HepG2 (cell line): ENCODE results near the gene CADPS2. TPM values are rescaled to one million over a fixed set of nuclear protein-coding genes. Genes with fewer than 3 reads are reported as not detected.

Source experiments
- ATAC-seq: fragments of 200-7000 bp; cut with Tn5 transposase; 3 replicates; pipeline ENCODE4 v1.9.1; 2020; ENCODE audit warnings: mild to moderate bottlenecking, moderate library complexity
- BruUV-seq: library from RNA; stranded (reverse); fragments of 400-500 nt; replicated peaks from 2 replicates; lab custom pipeline; 2021; lab: Mats Ljungman, UMichigan
- CTCF ChIA-PET: fragments of 300-600 bp; formaldehyde crosslinking; extraction: SDS; loops from one replicate; lab custom pipeline; 2021; ENCODE audit warnings: low total read pairs, inconsistent platforms, low intra/inter-chr PET ratio; lab: Yijun Ruan, JAX
- POLR2A ChIA-PET: fragments of 350-600 bp; sonication (Branson Sonifier 250); formaldehyde crosslinking; loops from one replicate; lab custom pipeline; 2020; ENCODE audit warnings: antibody characterized with exemption, inconsistent platforms; lab: Yijun Ruan, JAX
- DNase-seq: peaks from one replicate; pipeline ENCODE4 v3.0.0-alpha.2; 2015; ENCODE audit warnings: low spot score
- FAIRE-seq: peaks from 3 replicates; lab custom pipeline; 2011; peaks lifted over from hg19 to GRCh38; lab: Jason Lieb, UNC
- H2AFZ ChIP-seq: one replicate; pipeline ENCODE4 v1.6.1; 2011; ENCODE audit warnings: low read length, inconsistent platforms
- H3K27ac ChIP-seq: fragments of 300-600 bp; 3 replicates; pipeline ENCODE4 v1.8.0; 2011; ENCODE audit warnings: mixed run types, mild to moderate bottlenecking, mixed read lengths, low read length, inconsistent platforms; ENCODE audit not compliant: insufficient read depth; ENCODE audit errors: extremely low read length
- H3K27me3 ChIP-seq, 2 experiments: fragments of 200-600 bp in 1 of 2; 2 replicates in 1 of 2; 3 replicates in 1 of 2; pipeline versions ENCODE4 v1.6.0 to v1.8.0; 2011; ENCODE audit warnings: low read length in 2 of 2, mild to moderate bottlenecking in 2 of 2, moderate library complexity in 2 of 2, inconsistent platforms in 1 of 2; ENCODE audit not compliant: insufficient read depth in 2 of 2, control insufficient read depth in 1 of 2
- H3K36me3 ChIP-seq, 2 experiments: fragments of 200-600 bp in 1 of 2; replicated peaks in 1 of 2; 2 replicates in 1 of 2; 3 replicates in 1 of 2; pipeline versions ENCODE4 v1.5.1 to v1.8.0; 2011; ENCODE audit warnings: low read length in 2 of 2, inconsistent platforms in 1 of 2; ENCODE audit not compliant: insufficient read depth in 2 of 2, control insufficient read depth in 1 of 2
- H3K4me1 ChIP-seq: 2 replicates; pipeline ENCODE4 v1.5.1; 2012; ENCODE audit warnings: low read length, inconsistent platforms; ENCODE audit not compliant: insufficient read depth
- H3K4me2 ChIP-seq: 2 replicates; pipeline ENCODE4 v1.6.0; 2011; ENCODE audit warnings: low read depth, low read length, inconsistent platforms
- H3K4me3 ChIP-seq, 3 experiments: fragments of 200-600 bp in 1 of 3; sonication (generic), shearing (Covaris generic) in 1 of 3; replicated peaks in 1 of 3; 2 replicates each; pipeline ENCODE4 v1.5.1; 2011 to 2016; ENCODE audit warnings: low read length in 3 of 3, inconsistent platforms in 2 of 3, low read depth in 2 of 3, mild to moderate bottlenecking in 2 of 3, control low read depth in 1 of 3, mixed read lengths in 1 of 3; ENCODE audit not compliant: insufficient read depth in 1 of 3
- H3K79me2 ChIP-seq: one replicate; pipeline ENCODE4 v1.6.1; 2011; ENCODE audit warnings: low read length, inconsistent platforms; ENCODE audit not compliant: insufficient read depth
- H3K9ac ChIP-seq: 2 replicates; pipeline ENCODE4 v1.6.0; 2011; ENCODE audit warnings: mild to moderate bottlenecking, low read depth, low read length, inconsistent platforms; ENCODE audit not compliant: insufficient read depth
- H3K9me3 ChIP-seq: 2 replicates; pipeline ENCODE4 v1.5.1; 2012; ENCODE audit warnings: mild to moderate bottlenecking, low read length
- H4K20me1 ChIP-seq: 2 replicates; pipeline ENCODE4 v1.6.0; 2011; ENCODE audit warnings: inconsistent platforms, mild to moderate bottlenecking, low read length, moderate library complexity; ENCODE audit not compliant: insufficient read depth
- CENPBD1 ChIP-seq: sonication (generic); formaldehyde crosslinking; IDR thresholded peaks from 2 replicates; pipeline ENCODE4 v1.8.0; 2022; ENCODE audit warnings: missing genetic modification reagents, low read depth, mild to moderate bottlenecking, borderline replicate concordance
- DNMT3B ChIP-seq: conservative IDR thresholded peaks from 2 replicates; pipeline ENCODE4 v1.6.1; 2016; ENCODE audit warnings: missing biosample characterization, control low read depth
- FOXM1 ChIP-seq: sonication (generic); formaldehyde crosslinking; IDR thresholded peaks from 2 replicates; pipeline ENCODE4 v1.5.0; 2020; ENCODE audit warnings: missing genetic modification reagents
- GTF2F1 ChIP-seq: fragments of 150-350 bp; IDR thresholded peaks from 2 replicates; pipeline ENCODE4 v1.6.1; 2014; ENCODE audit warnings: low read length
- KDM4B ChIP-seq: sonication (generic); formaldehyde crosslinking; IDR thresholded peaks from 2 replicates; pipeline ENCODE4 v1.4.0; 2020; ENCODE audit warnings: missing genetic modification reagents
- NFIC ChIP-seq: IDR thresholded peaks from 2 replicates; pipeline ENCODE4 v1.6.1; 2012; ENCODE audit warnings: mild to moderate bottlenecking, low read length, inconsistent platforms
- NR1H2 ChIP-seq: sonication (generic); formaldehyde crosslinking; IDR thresholded peaks from 2 replicates; pipeline ENCODE4 v1.8.1; 2022; ENCODE audit warnings: low read depth, missing genetic modification reagents, borderline replicate concordance
- PATZ1 ChIP-seq: sonication (generic); formaldehyde crosslinking; IDR thresholded peaks from 2 replicates; pipeline ENCODE4 v1.4.0; 2020; ENCODE audit warnings: missing genetic modification reagents
- PCBP2 ChIP-seq: fragments of 200-400 bp; formaldehyde crosslinking; optimal IDR thresholded peaks from 2 replicates; pipeline ENCODE3; 2018; ENCODE audit warnings: low read length, low read depth; ENCODE audit not compliant: poor library complexity, severe bottlenecking
- PRDM15 ChIP-seq: sonication (generic); formaldehyde crosslinking; IDR thresholded peaks from 2 replicates; pipeline ENCODE4 v1.4.0; 2020; ENCODE audit warnings: missing genetic modification reagents
- SMAD3 ChIP-seq: sonication (generic); formaldehyde crosslinking; IDR thresholded peaks from 2 replicates; pipeline ENCODE4 v1.4.0; 2020; ENCODE audit warnings: missing genetic modification reagents
- U2AF1 ChIP-seq: fragments of 200-400 bp; formaldehyde crosslinking; optimal IDR thresholded peaks from 2 replicates; pipeline ENCODE3; 2017; ENCODE audit warnings: mild to moderate bottlenecking, low read depth, low read length
- YY1 ChIP-seq: IDR thresholded peaks from 2 replicates; pipeline ENCODE4 v1.6.1; 2011; ENCODE audit warnings: low read length, low read depth, moderate library complexity, mild to moderate bottlenecking; ENCODE audit not compliant: insufficient read depth, insufficient replicate concordance
- ZNF101 ChIP-seq: sonication (generic); formaldehyde crosslinking; IDR thresholded peaks from 2 replicates; pipeline ENCODE4 v1.4.0; 2020; ENCODE audit warnings: mild to moderate bottlenecking, low read depth, missing genetic modification reagents, borderline replicate concordance
- ZNF343 ChIP-seq: sonication (generic); formaldehyde crosslinking; IDR thresholded peaks from 2 replicates; pipeline ENCODE4 v1.4.0; 2020; ENCODE audit warnings: mild to moderate bottlenecking, missing genetic modification reagents
- ZNF530 ChIP-seq: sonication (generic); formaldehyde crosslinking; IDR thresholded peaks from 2 replicates; pipeline ENCODE4 v1.5.0; 2020; ENCODE audit warnings: low read depth, mild to moderate bottlenecking, missing genetic modification reagents
- ZNF800 ChIP-seq: sonication (generic); formaldehyde crosslinking; IDR thresholded peaks from 2 replicates; pipeline ENCODE4 v1.4.0; 2020; ENCODE audit warnings: missing genetic modification reagents
- WGBS: methylation state at CpG from one replicate; pipeline ENCODE4 v1.1.6; 2017; ENCODE audit warnings: low lambda C conversion rate; 5-methylcytosine and 5-hydroxymethylcytosine counted together
- in situ Hi-C: cut with HindIII; loops from 2 replicates; pipeline ENCODE4 v1.10.0; 2017; ENCODE audit warnings: low pct_unique_long_range_greater_than_20kb; ENCODE audit not compliant: extremely low pct_ligation_motif_present
- intact Hi-C: fragments of 100-400 bp; cut with micrococcal nuclease; formaldehyde crosslinking; loops from one replicate; pipeline ENCODE4 v1.10.0; 2022; ENCODE audit not compliant: unreplicated experiment
- polyA plus RNA-seq, 8 experiments: library from polyadenylated mRNA; depleted of rRNA in 3 of 8; stranded (reverse) in 7 of 8; unstranded in 1 of 8; fragments of >200 nt; fragmentation: Illumina TruSeq in 4 of 8; extraction: Trizol in 4 of 8; gene quantifications; 2 replicates each; pipeline versions ENCODE4 v1.2.1 to v1.2.3, GENCODE V29; 2011 to 2016; ENCODE audit warnings: low read depth in 4 of 8, missing spikeins in 1 of 8, mixed read lengths in 1 of 8; ENCODE audit not compliant: insufficient read depth in 1 of 8
- total RNA-seq, 5 experiments: library from RNA; depleted of rRNA; stranded (reverse); fragments of >200 nt; fragmentation: Illumina TruSeq; extraction: Trizol; gene quantifications; 2 replicates each; pipeline ENCODE4 v1.2.3, GENCODE V29; 2016; ENCODE audit warnings: low read depth in 1 of 5

CADPS2 gene
- total and polyA plus RNA-seq, 2 of the 13 experiments (the other 11 are each of a cell fraction or from before 2014, with no cell fraction given) = 17.6 to 43.8 TPM

GRCh38 chr7:122695816-122696215, 190.4 kb downstream of the CADPS2 start:
- peak overlapping the region; percentile 51 for H3K4me2 ChIP-seq
- no peak overlapping the region for H2AFZ ChIP-seq
- ChIA-PET POLR2A (interaction anchor here (1.0 to 1.1 kb wide), 2 partner anchors 16 to 55 kb away, joined by 3 to 4 read pairs; no protein-coding TSS in a partner anchor), CTCF (no interaction called here)
- DNase-seq (peak; percentile 91), FAIRE-seq (peak; percentile 82), ATAC-seq (peak; percentile 99)
- no peaks in the 10 kb centered on the region for H3K9me3 ChIP-seq
- in situ Hi-C loops = no loop called here
- no peak overlapping the region for H3K4me3 ChIP-seq
- BruUV-seq = no TSS peak
- H3K4me1 ChIP-seq = peaks cover 34% of the 10 kb centered on the region
- WGBS = 20% methylated on average over 1 of the region's 1 CpG
- H3K36me3 ChIP-seq = no peaks in the 10 kb centered on the region
- H3K27ac ChIP-seq = peak overlapping the region; percentile 75
- no peaks in the 10 kb centered on the region for H4K20me1 ChIP-seq
- no peaks in the 10 kb centered on the region for H3K27me3 ChIP-seq
- H3K9ac ChIP-seq = peak overlapping the region; percentile 47
- no peaks in the 10 kb centered on the region for H3K79me2 ChIP-seq
- intact Hi-C loops = loop anchor here (1.0 to 2.0 kb wide), 3 partner anchors 17 to 191 kb away; partner anchors contain the start of gene CADPS2
- TF ChIP-seq PATZ1 = no peak
- no peak for TF ChIP-seq SMAD3 (CRISPR knock-in tag)
- TF ChIP-seq ZNF800 (CRISPR knock-in tag) = no peak
- TF ChIP-seq ZNF530 = no peak
- no peak for TF ChIP-seq CENPBD1
- TF ChIP-seq YY1 = no peak
- no peak for TF ChIP-seq FOXM1 (CRISPR knock-in tag)
- no peak for TF ChIP-seq ZNF343
- TF ChIP-seq GTF2F1 = no peak
- no peak for TF ChIP-seq NFIC
- TF ChIP-seq ZNF101 (CRISPR knock-in tag) = no peak
- TF ChIP-seq PRDM15 = no peak
- TF ChIP-seq PCBP2 = no peak
- no peak for TF ChIP-seq KDM4B
- no peak for TF ChIP-seq U2AF1
- no peak for TF ChIP-seq DNMT3B
- TF ChIP-seq NR1H2 = no peak
